NAMALWA (cell line): Measurements from ENCODE around the gene QSOX1.
A peak's percentile ranks its signal among the peaks of the same experiment; 100 is the strongest.
"Not testable (repeated sequence)": the region's sequence is repeated elsewhere in the genome, so short reads cannot be mapped to it uniquely, and the experiment has no call there.

Experiments used
- DNase-seq: peaks from one replicate; pipeline ENCODE4 v3.0.0-alpha.2; 2015; ENCODE audit warnings: low spot score

QSOX1 gene, protein sequence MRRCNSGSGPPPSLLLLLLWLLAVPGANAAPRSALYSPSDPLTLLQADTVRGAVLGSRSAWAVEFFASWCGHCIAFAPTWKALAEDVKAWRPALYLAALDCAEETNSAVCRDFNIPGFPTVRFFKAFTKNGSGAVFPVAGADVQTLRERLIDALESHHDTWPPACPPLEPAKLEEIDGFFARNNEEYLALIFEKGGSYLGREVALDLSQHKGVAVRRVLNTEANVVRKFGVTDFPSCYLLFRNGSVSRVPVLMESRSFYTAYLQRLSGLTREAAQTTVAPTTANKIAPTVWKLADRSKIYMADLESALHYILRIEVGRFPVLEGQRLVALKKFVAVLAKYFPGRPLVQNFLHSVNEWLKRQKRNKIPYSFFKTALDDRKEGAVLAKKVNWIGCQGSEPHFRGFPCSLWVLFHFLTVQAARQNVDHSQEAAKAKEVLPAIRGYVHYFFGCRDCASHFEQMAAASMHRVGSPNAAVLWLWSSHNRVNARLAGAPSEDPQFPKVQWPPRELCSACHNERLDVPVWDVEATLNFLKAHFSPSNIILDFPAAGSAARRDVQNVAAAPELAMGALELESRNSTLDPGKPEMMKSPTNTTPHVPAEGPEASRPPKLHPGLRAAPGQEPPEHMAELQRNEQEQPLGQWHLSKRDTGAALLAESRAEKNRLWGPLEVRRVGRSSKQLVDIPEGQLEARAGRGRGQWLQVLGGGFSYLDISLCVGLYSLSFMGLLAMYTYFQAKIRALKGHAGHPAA

DNA sequence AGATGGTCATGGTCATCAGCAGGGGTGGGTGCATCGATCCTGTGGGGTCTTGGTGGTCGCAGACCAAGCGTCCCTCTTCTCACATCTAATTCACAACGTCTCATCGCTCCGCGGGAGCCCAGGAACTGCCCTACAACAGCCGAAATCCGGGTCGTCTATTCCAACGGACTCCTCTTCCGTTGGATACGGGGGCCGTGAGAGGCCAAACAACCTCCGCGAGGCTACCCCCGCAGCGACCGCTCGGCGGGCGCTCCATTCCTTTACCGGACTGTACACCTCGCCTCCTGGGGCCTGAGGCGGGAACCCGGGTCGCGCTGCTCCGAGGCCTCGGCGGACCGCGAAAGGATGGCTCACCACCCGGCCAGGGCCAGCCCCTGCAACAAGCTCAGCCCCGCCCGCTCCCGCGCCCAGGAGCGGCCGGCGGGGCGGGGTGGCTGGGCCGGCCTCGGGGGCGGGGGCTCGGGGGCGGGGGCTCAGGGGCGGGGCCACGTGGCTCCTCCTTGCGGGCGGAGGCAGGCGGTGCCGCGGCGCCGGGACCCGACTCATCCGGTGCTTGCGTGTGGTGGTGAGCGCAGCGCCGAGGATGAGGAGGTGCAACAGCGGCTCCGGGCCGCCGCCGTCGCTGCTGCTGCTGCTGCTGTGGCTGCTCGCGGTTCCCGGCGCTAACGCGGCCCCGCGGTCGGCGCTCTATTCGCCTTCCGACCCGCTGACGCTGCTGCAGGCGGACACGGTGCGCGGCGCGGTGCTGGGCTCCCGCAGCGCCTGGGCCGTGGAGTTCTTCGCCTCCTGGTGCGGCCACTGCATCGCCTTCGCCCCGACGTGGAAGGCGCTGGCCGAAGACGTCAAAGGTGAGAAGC is at the start of gene QSOX1:
TSS of gene QSOX1 (plus strand) at position 545 of the 857 bp plus-strand sequence. CDS start at position 584, 39 bp downstream.
- peak; percentile 93 for DNase-seq

DNA sequence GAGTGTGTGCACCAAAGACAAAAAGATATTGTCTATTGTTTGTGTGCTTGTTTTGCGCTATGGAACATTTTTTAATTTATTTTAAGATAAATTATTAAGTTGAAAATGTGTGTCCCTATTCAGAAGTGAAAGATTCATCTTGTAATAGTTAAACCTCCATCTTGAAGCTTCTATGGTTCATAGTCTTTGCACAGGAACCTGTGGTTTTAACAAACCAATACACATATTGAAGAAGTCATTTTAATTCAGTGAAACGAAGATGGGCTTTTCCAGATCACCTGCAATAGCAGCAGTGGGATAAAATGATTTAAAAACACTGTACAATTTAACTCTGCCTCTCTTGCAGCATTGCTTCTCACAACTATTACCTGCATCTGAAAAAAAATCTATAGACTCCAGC is 42.6 kb upstream of the QSOX1 start:
- no peak for DNase-seq

DNA sequence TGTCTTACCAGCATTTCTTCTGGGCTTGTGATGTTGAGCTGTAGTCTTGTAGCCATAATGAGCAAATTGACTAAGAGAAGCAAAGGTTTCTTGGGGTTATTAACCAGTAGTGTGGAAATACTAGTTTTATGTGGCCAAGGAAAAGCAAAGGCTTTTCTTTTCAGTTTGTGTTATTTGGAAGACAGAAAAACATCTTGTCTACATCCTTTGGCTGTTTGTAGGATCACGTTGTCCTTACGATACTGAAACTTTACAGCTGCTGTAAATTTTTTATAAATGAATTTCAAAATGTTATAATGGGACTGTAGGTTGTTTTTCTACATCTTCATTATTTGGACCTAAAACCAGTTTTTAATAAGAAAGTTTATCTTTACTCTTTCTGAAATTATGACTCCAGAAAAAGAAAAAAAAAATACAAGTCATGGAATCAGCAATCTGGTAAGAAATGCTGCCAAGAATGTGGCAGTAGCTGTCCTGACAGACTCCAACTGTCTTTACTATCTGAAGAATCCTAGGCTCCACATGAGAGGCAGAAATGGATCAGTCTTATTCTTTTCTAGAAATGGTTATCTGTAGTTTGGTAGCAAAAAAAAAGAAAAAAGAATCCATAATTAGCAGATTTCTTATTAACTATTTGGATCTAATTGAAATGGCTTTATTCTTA is 41.6 kb upstream of the QSOX1 start:
- no peak for DNase-seq

DNA sequence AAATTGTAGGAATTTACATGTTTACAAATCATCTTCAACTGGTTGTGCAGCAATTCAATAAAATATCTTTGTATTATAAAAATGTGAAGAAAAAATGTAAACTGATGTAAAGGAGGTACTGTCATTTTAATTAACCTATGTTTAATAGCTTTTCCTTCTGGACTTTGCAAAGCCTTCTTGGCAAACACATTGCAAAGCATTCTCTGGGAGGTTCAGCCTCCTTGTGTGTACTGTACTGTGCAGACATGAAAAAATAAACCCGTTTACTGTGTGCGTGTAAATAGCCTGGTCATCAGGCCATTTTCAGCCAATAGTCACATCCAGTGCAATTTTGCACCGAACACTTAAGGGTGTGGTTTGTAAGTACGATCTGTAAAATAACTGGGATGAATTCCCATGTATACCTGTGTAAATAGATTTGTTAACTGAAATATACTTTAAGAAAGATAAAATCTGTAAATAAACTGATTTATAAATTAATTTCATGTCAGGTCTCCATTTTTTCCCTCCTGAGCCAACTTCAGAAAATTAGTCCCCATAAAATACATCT is 40.2 kb upstream of the QSOX1 start:
- no peak for DNase-seq

DNA sequence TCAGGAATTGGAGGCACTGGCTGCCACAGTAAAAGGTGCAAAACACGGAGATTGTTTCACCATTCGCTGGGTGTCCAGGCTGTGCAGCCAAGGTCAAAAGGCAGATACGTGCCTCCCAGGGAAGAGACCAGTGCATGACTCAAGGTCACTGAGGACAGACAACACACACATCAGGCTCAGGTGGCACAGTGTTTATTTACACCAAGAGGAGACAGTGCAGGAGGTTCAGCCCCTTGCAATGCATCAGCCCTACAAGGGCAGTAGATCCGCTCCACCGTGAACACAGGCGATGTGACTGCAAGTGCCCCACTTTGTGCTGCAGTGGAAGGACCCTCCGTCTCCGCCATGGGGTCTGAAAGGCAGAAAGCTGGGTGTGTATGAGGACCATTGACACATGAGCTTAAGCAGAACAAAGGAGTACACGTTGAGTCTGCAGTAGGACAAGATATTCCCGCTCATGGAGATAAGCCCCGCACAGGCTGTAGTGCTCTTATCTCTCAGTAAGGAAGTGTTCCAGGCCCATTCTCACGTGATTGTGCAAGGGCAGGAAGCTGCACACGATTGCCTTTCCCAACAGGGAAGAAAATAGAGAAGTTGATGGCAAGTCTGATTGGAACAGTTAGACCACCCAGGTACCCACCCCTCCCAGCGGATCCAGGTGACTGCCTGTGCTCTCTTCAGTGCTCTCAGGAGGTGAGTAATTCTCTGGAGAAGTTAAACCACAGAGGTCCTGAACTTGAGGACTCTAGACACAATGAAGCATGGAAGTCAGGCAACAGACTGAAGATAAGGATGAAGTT is 37.5 kb upstream of the QSOX1 start:
- no peak for DNase-seq

DNA sequence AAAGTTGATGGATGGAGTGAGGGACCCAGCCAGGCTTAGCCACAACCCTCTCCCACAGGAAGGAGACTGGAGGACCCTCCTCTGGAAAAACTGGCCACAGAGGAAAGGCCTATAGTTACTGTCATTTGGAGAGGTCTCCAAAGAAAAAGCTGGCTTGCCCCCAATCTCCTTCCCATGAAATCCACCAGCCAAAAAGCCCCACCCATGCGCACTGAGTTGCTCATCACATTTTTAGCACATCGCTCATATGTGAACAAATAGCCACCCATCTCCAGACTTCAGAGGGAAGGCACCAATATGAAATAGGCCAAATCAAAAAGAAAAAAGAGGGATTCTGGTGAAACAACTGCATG is 36.9 kb upstream of the QSOX1 start:
- DNase-seq, result no peak

DNA sequence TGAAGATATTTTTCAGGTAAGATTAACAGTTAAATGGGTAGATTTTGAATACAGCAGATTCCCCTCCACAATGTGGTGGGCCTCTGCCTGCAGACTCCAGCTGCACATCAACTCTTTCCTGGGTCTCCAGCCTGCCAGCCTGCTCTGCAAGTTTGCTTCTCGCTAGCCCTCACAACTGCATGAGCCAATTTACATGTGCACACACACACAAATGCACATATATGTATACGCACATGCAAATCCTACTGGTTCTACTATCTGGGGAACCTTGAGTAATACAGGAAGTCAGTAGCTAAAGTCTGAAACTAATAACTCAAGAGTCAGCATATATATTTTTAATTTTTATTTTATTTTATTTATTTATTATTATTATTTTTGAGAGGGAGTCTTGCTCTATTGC is 34.8 kb upstream of the QSOX1 start:
- DNase-seq, result no peak

DNA sequence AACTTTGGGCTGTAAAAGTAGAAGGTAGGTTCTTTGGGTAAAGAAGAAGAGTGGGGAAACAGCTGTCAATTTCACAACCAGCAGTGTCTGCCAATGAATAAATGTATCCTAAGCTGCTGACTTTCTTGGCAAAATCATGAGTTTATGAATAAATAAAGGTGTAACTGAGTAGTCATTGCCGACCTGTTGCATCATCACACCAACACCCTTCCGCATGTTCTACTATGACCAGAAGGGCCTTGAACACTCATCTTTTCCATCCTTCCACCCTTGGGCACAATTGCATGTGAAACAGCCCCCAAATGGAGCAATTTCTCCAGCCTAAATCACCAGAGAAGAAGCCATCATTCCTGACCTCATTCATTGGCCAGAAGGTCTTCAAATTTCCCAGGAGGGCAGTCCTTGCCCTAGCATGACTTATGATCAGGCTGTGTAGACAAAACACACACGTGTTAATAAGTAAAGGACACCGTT is 31.2 kb upstream of the QSOX1 start:
- no peak for DNase-seq

DNA sequence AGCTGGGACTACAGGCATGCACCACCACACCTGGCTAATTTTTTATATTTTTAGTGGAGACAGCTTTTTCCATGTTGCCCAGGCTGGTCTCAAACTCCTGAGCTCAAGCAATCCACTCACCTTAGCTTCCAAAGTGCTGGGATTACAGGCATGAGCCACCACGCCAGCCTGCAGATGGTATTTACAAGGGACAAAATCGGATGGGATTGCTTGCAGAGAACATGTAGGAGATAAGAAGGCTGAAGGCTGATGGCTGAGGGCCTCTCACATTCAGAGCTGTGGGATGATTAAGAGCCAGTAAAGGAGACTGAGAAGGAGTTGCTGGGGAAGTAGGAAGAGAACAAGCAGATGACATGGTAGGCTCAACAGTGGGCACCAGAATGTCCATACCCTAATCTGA is 24.0 kb upstream of the QSOX1 start:
- DNase-seq, result no peak

DNA sequence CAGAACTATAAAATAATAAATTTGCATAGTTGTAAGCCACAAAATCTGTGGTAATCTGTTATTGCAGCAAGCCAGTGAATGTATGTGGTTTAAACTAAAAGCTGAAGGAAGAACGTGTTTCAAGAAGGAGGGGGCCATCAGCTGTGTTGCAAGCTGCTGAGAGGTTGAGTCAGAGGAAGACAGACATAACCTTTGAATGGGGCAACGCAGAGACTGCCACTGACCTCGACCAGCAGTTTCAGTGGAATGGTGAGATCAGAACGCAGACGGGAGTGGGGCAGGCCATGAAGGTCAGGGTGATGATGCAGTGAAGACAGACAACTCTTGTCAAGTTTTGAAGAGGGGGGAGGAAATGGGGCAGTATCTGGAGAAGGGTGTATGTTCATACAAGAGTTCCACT is 23.2 kb upstream of the QSOX1 start:
- no peak for DNase-seq

DNA sequence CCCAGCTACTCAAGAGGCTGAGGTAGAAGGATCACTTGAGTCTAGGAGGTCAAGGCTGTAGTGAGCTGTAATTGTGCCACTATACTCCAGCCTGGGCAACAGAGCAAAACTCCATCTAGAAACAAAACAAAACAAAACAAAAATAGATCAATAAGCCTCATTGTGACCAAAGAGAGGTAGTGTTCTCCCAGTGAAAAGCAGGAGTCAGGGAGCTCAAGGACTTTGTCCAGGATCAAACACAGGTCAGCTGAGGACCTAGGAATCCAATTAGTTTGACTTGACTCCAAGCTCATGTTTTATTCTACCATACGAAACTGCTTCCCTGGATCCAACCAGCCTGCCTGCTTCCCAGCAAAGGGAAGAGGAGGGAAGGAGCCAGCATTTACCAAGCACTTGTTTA is 21.5 kb upstream of the QSOX1 start:
- no peak for DNase-seq

DNA sequence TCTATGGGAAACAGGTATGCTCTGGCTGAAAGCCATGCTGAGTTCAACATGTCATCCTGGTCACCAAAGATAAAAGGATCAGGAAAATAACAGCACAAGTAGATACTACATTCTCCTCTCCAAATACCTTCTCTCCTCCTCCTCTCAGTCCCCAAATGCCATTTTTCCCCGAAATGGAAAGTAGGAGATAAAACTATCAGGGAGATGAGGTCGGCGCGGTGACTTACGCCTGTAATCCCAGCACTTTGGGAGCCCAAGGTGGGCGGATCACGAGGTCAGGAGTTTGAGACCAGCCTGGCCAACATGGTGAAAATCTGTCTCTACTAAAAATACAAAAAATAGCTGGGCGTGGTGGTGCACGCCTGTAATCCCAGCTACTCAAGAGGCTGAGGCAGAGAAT is 21.0 kb upstream of the QSOX1 start:
- DNase-seq, result not testable (repeated sequence)

DNA sequence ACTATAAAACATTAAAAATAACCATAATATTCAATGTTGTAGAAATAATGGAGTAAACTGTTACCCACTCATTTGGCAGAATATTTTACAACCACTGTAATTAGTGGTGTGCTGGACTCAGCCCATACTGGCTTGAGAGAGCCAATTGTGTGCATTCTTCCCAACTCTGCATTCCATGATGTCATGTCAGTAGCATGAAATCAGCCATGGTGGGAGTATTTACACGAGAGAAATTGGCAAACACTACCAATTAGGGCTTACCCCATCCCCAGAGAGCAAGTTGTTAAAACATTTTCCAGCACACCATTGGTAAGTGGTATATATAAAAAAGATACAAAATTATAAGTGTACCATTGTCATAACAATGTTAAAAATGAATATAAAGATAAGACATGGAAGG is 19.1 kb upstream of the QSOX1 start:
- no peak for DNase-seq

DNA sequence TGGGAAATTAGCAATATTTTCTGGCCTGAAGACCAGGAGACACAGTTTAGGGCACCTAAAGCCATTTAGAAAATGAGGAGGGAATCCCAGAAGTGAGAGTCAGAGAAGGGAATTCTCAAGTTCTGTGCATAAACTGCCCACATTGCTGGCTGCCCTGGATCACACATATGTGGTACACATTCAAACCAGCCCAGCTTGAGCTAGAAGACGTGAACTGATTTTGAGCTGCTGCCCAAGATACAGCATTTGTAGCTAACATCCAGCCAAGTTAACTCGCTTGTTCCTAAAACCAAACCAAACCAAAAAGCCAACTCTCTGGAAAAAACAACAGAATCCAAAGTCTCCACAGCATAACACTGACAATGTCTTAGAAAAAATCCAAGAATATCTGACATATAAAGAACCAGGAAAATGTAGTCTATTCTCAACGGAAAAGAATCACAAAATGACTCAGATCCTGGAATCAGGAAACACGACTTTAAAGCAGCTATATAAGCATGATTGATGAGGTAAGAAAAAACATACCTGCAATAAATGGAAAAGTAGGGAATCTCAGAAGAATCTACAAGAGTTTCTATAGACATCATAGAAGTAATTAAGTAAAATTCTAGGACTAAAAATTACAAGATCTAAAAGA is 18.2 kb upstream of the QSOX1 start:
- DNase-seq, result no peak

DNA sequence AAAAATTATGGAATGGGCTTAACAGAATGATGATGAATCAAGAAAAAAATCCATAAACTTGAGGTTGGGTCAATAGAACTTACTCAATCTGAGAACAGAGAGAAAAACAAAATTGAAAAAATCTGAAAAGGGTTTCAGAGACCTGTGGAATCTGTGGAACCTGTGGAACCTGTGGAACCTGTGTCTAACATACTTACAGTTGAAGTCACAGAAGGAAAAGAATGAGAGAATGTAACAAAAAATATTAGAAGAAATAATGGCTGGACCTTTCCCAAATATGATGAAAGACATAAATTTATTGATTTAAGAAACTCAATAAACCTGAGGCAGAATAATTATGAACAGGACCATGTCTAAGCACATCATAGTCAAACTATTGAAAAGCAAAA is 17.7 kb upstream of the QSOX1 start:
- no peak for DNase-seq

DNA sequence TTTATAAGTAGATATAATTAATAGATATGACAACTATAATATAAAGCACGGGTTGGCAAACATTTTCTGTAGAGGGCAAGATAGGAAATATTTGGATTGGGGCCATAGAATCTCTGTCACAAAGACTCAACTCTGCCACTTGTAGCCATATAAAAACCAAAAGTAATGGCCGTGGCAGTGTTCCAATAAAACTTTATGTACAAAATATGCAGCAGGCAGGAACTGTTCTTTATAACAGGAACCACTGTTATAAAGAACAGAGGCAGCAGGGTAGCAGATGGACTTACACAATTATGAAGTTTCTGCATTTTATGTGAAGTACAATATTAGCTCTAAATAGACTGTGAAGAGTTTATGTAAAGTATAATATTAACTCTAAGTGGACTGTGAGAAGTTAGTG is 16.9 kb upstream of the QSOX1 start:
- peak; percentile 35 for DNase-seq

DNA sequence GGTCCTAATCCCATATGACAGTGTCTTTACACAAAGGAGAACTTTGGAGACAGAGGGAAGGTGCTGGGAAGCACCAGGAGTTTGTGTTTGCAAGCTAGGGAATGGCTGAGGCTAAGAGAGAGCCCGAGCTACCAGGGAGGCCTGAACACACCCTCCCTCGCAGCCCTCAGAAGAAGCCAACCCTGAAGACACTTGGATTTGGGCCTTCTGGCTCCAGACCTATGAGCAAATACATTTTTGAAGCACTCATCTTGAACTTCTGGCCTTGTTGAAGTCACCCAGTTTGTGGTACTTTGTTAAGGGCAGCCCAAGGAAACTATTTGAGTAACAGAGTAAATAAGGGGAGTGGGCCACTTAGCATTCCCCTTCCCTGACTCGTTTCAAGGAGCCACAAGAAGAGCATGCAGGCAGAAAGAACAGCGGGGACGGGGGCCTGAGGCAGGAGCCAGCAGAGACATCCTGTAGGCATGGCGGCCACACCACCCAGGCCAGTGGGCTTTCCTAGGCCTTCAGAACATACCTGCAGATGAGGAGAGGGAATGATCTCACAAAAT is 13.2 kb upstream of the QSOX1 start:
- no peak for DNase-seq

DNA sequence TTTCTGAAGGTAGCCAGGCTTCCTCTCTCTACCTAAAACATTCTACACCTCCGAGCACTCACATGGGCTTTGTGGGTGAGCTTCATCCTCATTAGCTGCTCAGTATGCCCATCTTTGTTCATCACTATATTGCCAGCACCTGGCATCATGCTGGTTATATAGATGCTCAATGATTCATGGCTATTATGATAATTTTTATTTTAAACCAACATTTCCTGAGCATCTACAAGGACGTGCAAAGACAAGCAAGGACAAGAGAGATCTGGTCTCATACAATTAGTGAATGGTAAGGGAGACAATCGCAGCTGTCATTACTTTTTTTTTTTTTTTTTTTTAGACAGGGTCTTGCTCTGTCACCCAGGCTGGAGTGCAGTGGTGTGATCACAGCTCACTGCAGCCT is 11.3 kb upstream of the QSOX1 start:
- no peak for DNase-seq

DNA sequence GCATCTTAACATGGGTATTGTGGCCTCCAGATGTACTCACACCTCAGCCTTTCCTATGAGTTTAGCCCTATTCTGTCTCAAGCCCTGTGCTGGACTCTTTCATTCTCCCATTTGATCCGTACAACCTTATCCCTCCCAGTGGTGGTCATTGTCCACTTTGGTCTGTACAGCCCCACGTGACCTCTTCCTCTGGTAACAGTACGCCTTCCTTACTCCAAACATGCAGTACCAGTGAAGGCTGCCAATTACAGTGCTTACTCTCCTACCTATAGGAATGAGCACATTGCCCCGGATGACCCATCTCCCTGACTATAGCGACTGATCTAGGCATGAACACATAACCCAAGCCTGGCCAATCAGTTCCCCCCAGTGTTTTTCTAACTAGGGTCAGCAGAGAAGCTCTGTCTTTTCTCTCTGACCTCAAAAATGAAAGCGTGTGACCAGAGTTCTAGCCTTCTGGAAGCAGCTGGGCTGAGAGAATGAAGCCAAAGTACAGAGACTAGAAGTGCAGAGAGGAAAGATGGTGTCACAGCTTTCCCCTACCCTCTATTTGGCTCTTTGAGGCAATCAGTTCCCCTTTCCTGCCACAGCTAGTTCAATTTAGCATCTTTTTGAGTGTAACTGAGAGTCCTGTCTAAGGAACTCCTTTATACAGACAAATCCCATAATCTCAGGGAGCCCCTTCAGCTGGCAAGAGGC is 9.9 kb upstream of the QSOX1 start:
- no peak for DNase-seq
